ENCODE measurements around the gene ANGPTL8. TPM values are rescaled to one million over a fixed set of nuclear protein-coding genes. Genes with fewer than 3 reads are reported as not detected.
A peak's percentile ranks its signal among the peaks of the same experiment; 100 is the strongest.

ANGPTL8 gene
- total and polyA plus RNA-seq, 2 of the 13 experiments (the other 11 are each of a cell fraction or from before 2014, with no cell fraction given), result 27.3 to 243 TPM

- TF ChIP-seq ARID5B (CRISPR knock-in tag; IDR thresholded peaks at IDR 0.05) (peak; percentile 33; the same call in 1 of the 2 replicates), SPEN (CRISPR knock-in tag; IDR thresholded peaks at IDR 0.05; ENCODE audit: low read depth) (peak; percentile 17; the same call in 1 of the 2 replicates), FOXA3 (CRISPR knock-in tag; IDR thresholded peaks at IDR 0.05) (peak; percentile 38; the same call in 1 of the 2 replicates), TFAP4 (IDR thresholded peaks at IDR 0.05; ENCODE audit: borderline replicate concordance, low read depth) (no peak), ZNF432 (CRISPR knock-in tag; IDR thresholded peaks at IDR 0.05; ENCODE audit: borderline replicate concordance) (no peak), PATZ1 (CRISPR knock-in tag; IDR thresholded peaks at IDR 0.05) (peak; percentile 87), ZNF557 (CRISPR knock-in tag; IDR thresholded peaks at IDR 0.05) (no peak), ZNF780A (CRISPR knock-in tag; IDR thresholded peaks at IDR 0.05) (no peak), ZNF777 (CRISPR knock-in tag; IDR thresholded peaks at IDR 0.05) (no peak; the same call in 1 of the 2 replicates), RAD21 (CRISPR knock-in tag; IDR thresholded peaks at IDR 0.05) (peak; percentile 69), SIX4 (CRISPR knock-in tag; IDR thresholded peaks at IDR 0.05) (no peak), ZNF709 (CRISPR knock-in tag; IDR thresholded peaks at IDR 0.05) (no peak), ZNF275 (CRISPR knock-in tag; IDR thresholded peaks at IDR 0.05; ENCODE audit: borderline replicate concordance) (no peak), THAP7 (CRISPR knock-in tag; IDR thresholded peaks at IDR 0.05) (no peak), SYNCRIP (IDR thresholded peaks at IDR 0.05; ENCODE audit: insufficient read depth, low read depth, low read length) (no peak), RFXANK (CRISPR knock-in tag; IDR thresholded peaks at IDR 0.05) (no peak), SALL1 (CRISPR knock-in tag; IDR thresholded peaks at IDR 0.05) (peak; percentile 24; the same call in 1 of the 2 replicates), ZNF703 (CRISPR knock-in tag; IDR thresholded peaks at IDR 0.05; ENCODE audit: borderline replicate concordance) (no peak), ZNF383 (CRISPR knock-in tag; IDR thresholded peaks at IDR 0.05; ENCODE audit: borderline replicate concordance) (no peak), BRCA1 (CRISPR knock-in tag; IDR thresholded peaks at IDR 0.05) (no peak)
These were observed 41.9 kb upstream of the ANGPTL8 start, which contains the start of gene KANK2 (continued) for GRCh38 chr19:11197291-11198174.

Measured in HepG2 (cell line).